Adrenal gland (tissue), 12 donors: Measurements from ENCODE around the gene SKP1. TPM values are rescaled to one million over a fixed set of nuclear protein-coding genes. Genes with fewer than 3 reads are reported as not detected.
A peak's percentile ranks its signal among the peaks of the same experiment; 100 is the strongest.

Source experiments
- DNase-seq, 7 donors: peaks; one replicate each; pipeline ENCODE4 v3.0.0-alpha.2; 2019 to 2020
- H3K27ac ChIP-seq, 5 donors: fragments of 200-600 bp; sonication (generic) in 4 of 5; 1 replicate in 3 of 5; 2 replicates in 2 of 5; pipeline versions ENCODE4 v1.5.1 to v1.8.0; 2016 to 2020; ENCODE audit warnings: mild to moderate bottlenecking in 1 of 5
- H3K27me3 ChIP-seq: fragments of 200-600 bp; 2 replicates; pipeline ENCODE4 v1.8.0; 2021
- H3K36me3 ChIP-seq, 2 donors: fragments of 200-600 bp; replicated peaks in 1 of 2; 1 replicate in 1 of 2; 2 replicates in 1 of 2; pipeline versions ENCODE4 v1.5.1 to v1.8.0; 2018 to 2022
- H3K4me1 ChIP-seq, 2 donors: fragments of 200-600 bp; replicated peaks in 1 of 2; 1 replicate in 1 of 2; 2 replicates in 1 of 2; pipeline versions ENCODE4 v1.5.1 to v1.8.0; 2018 to 2021
- H3K4me3 ChIP-seq, 4 donors: fragments of 200-600 bp; sonication (generic) in 3 of 4; one replicate each; pipeline ENCODE4 v1.5.1; 2016 to 2018
- H3K9me3 ChIP-seq, 3 donors: fragments of 200-600 bp; sonication (generic) in 1 of 3; replicated peaks in 1 of 3; 1 replicate in 2 of 3; 2 replicates in 1 of 3; pipeline versions ENCODE4 v1.5.1 to v1.8.0; 2016 to 2021
- CTCF ChIP-seq, 6 experiments: fragments of 450-650 bp in 4 of 6; fragments of 200-600 bp in 2 of 6; sonication (generic) in 1 of 6; IDR thresholded peaks; 1 replicate in 5 of 6; 2 replicates in 1 of 6; pipeline versions ENCODE4 v1.5.1 to v1.8.0; 2016 to 2021; ENCODE audit warnings: antibody characterized with exemption in 6 of 6, mild to moderate bottlenecking in 2 of 6, moderate library complexity in 1 of 6
- POLR2A ChIP-seq, 2 donors: fragments of 450-650 bp; IDR thresholded peaks; one replicate each; pipeline ENCODE4 v1.6.1; 2017; ENCODE audit warnings: antibody characterized with exemption in 2 of 2, mild to moderate bottlenecking in 2 of 2, moderate library complexity in 1 of 2
- WGBS, 4 donors: extraction: QIAGEN DNeasy Blood & Tissue Kit in 2 of 4; methylation state at CpG; one replicate each; pipeline versions ENCODE4 v1.1.5 to v1.1.7; 2013 to 2017; 5-methylcytosine and 5-hydroxymethylcytosine counted together
- intact Hi-C, 2 donors: fragments of 100-400 bp; cut with DNase I; formaldehyde crosslinking; loops; one replicate each; pipeline versions ENCODE4 v1.14.1 to v1.15.0; 2022 to 2023
- polyA plus RNA-seq, 3 donors: library from polyadenylated mRNA; stranded (reverse); fragments of 200-250 nt in 2 of 3; fragments of 350-450 nt in 1 of 3; fragmentation: Illumina TruSeq in 1 of 3; extraction: RNeasy Lipid Tissue Mini Kit (QIAGEN cat#74804) in 1 of 3; gene quantifications; one replicate each; pipeline ENCODE4 v1.2.3, GENCODE V29; 2013 to 2014
- total RNA-seq, 9 donors: library from RNA; depleted of rRNA in 4 of 9; stranded (reverse); fragments of >200 nt in 4 of 9; fragments of 120-200 nt in 1 of 9; fragmentation: NEBNext Ultra II Directional in 1 of 9; extraction: Animal tissue kit (Norgen Biotek cat#: 25700) in 1 of 9; gene quantifications; one replicate each; pipeline versions ENCODE4 v1.1.0 to v1.2.4, GENCODE V29; 2013 to 2023
- donor health status: healthy with polysubstance abuse.
- donor health status: Bipolar disorder and iron deficiency.
- donor health status: DM: yes; HTN: yes; CAD: no.
- donor health status: DM: no; HTN: no; CAD: no.
- donor health status: DM: no; HTN: no; CAD: no.
- donor health status: DM: yes; HTN: yes; CAD: no.

Gene SKP1
- total and polyA plus RNA-seq, 12 donors, result 121 to 1,485 (median 377) TPM

- Histone ChIP-seq H3K4me3 (no peak overlapping the region), H3K27me3 (no peaks in the 10 kb centered on the region), H3K4me1 (no peaks in the 10 kb centered on the region), H3K27ac (no peak overlapping the region), H3K36me3 (no peaks in the 10 kb centered on the region), H3K9me3 (no peaks in the 10 kb centered on the region)
- TF ChIP-seq POLR2A (IDR thresholded peaks at IDR 0.05) (no peak), CTCF (IDR thresholded peaks at IDR 0.05) (peak; percentile 53 to 85 (median 76))
- WGBS, 4 donors, result 33 to 50% (median 42%) methylated on average over 10 to 20 of the region's 20 CpGs
- peak; percentile 43 to 71 (median 62) for DNase-seq
- intact Hi-C loops, result loop anchor here in 1 of 2 donors (5.0 kb wide), 1 partner anchor 40 kb away; no protein-coding TSS in a partner anchor
Observed at GRCh38 chr5:134101686-134102439, 74.9 kb downstream of the SKP1 start.

- TF ChIP-seq POLR2A (IDR thresholded peaks at IDR 0.05) (no peak), CTCF (IDR thresholded peaks at IDR 0.05) (no peak)
- H3K4me1 ChIP-seq, result no peaks in the 10 kb centered on the region
Observed at GRCh38 chr5:134100283-134101091, 76.3 kb downstream of the SKP1 start.

GRCh38 chr5:134099939-134100282 is 76.8 kb downstream of the SKP1 start:
- H3K4me3 ChIP-seq, result no peak overlapping the region
- H3K4me1 ChIP-seq, result no peaks in the 10 kb centered on the region
- WGBS, 4 donors, result 91 to 100% (median 100%) methylated on average over 1 to 2 of the region's 2 CpGs
- H3K36me3 ChIP-seq, result no peaks in the 10 kb centered on the region
- TF ChIP-seq CTCF (IDR thresholded peaks at IDR 0.05), result no peak
- TF ChIP-seq POLR2A (IDR thresholded peaks at IDR 0.05), result no peak
- DNase-seq, result no peak
- no peaks in the 10 kb centered on the region for H3K9me3 ChIP-seq
- H3K27me3 ChIP-seq, result no peaks in the 10 kb centered on the region
- intact Hi-C loops, result loop anchor here in 1 of 2 donors (5.0 kb wide), 1 partner anchor 42 kb away; no protein-coding TSS in a partner anchor
- H3K27ac ChIP-seq, result no peak overlapping the region

More at GRCh38 chr5:134100283-134101091, 76.3 kb downstream of the SKP1 start:
- peak in 3 of 7 donors; percentile 16 to 44 (median 43) for DNase-seq
- H3K9me3 ChIP-seq, result no peaks in the 10 kb centered on the region
- intact Hi-C loops, result loop anchor here in 1 of 2 donors (5.0 kb wide), 1 partner anchor 42 kb away; no protein-coding TSS in a partner anchor
- H3K4me3 ChIP-seq, result no peak overlapping the region
- peak overlapping the region in 1 of 5 donors; percentile 8 for H3K27ac ChIP-seq
- no peaks in the 10 kb centered on the region for H3K27me3 ChIP-seq
- WGBS, 4 donors, result 50 to 66% (median 64%) methylated on average over 8 to 10 of the region's 10 CpGs
- H3K36me3 ChIP-seq, result no peaks in the 10 kb centered on the region

- no peaks in the 10 kb centered on the region for H3K9me3 ChIP-seq
- H3K4me3 ChIP-seq, result no peak overlapping the region
- H3K36me3 ChIP-seq, result no peaks in the 10 kb centered on the region
- WGBS, 4 donors, result 86 to 89% (median 89%) methylated on average over 11 of the region's 11 CpGs
- H3K4me1 ChIP-seq, result no peaks in the 10 kb centered on the region
- no peaks in the 10 kb centered on the region for H3K27me3 ChIP-seq
- intact Hi-C loops, result no loop called here
- H3K27ac ChIP-seq, result no peak overlapping the region
- DNase-seq, result no peak
- TF ChIP-seq POLR2A (IDR thresholded peaks at IDR 0.05) (no peak), CTCF (IDR thresholded peaks at IDR 0.05) (no peak)
Observed at GRCh38 chr5:134099288-134099872, 77.4 kb downstream of the SKP1 start.
